AG09319 (cell line): ENCODE measurements around the gene CIB2.

Experiments
- DNase-seq: peaks from one replicate; pipeline ENCODE4 v3.0.0-alpha.2; 2010; ENCODE audit warnings: low read depth; ENCODE audit errors: extremely low read depth
- CTCF ChIP-seq: IDR thresholded peaks from 2 replicates; pipeline ENCODE4 v1.5.1; 2011; ENCODE audit warnings: low read depth, mild to moderate bottlenecking, inconsistent platforms, low read length, moderate library complexity

Gene CIB2

GRCh38 chr15:78104566-78105475, 26.4 kb downstream of the CIB2 start:
- DNase-seq, result no peak
- no peak for TF ChIP-seq CTCF

- no peak for DNase-seq
- TF ChIP-seq CTCF, result no peak
Measured at GRCh38 chr15:78104119-78104479, 27.1 kb downstream of the CIB2 start.

GRCh38 chr15:78103406-78104118, 27.7 kb downstream of the CIB2 start:
- TF ChIP-seq CTCF, result no peak
- DNase-seq, result no peak

GRCh38 chr15:78102741-78103140, 28.5 kb downstream of the CIB2 start:
- no peak for DNase-seq
- no peak for TF ChIP-seq CTCF

- no peak for DNase-seq
- no peak for TF ChIP-seq CTCF
Measured at GRCh38 chr15:78102211-78102610, 29.0 kb downstream of the CIB2 start.

- TF ChIP-seq CTCF, result no peak
- DNase-seq, result no peak
Measured at GRCh38 chr15:78101423-78102105, 29.7 kb downstream of the CIB2 start.

GRCh38 chr15:78100886-78101285, 30.4 kb downstream of the CIB2 start:
- DNase-seq, result no peak
- no peak for TF ChIP-seq CTCF
